K562 (cell line): ENCODE measurements around the gene PPP4R3A. TPM values are rescaled to one million over a fixed set of nuclear protein-coding genes. Genes with fewer than 3 reads are reported as not detected.
A peak's percentile ranks its signal among the peaks of the same experiment; 100 is the strongest.

Source experiments
- ATAC-seq: fragments of 200-7000 bp; cut with Tn5 transposase; 3 replicates; pipeline ENCODE4 v1.9.1; 2020; ENCODE audit warnings: moderate library complexity
- BruUV-seq: library from RNA; stranded (reverse); fragments of 400-500 nt; replicated peaks from 2 replicates; lab custom pipeline; 2021; lab: Mats Ljungman, UMichigan
- CTCF ChIA-PET: fragments of 300-600 bp; formaldehyde crosslinking; extraction: SDS; loops from one replicate; lab custom pipeline; 2021; ENCODE audit warnings: low intra/inter-chr PET ratio; lab: Yijun Ruan, JAX
- POLR2A ChIA-PET: fragments of 300-600, 350-650 bp; sonication (Branson Sonifier 250); formaldehyde crosslinking; extraction: SDS; loops from one replicate; lab custom pipeline; 2021; ENCODE audit warnings: antibody characterized with exemption, inconsistent platforms; lab: Yijun Ruan, JAX
- DNase-seq, 4 experiments: peaks; one replicate each; pipeline versions ENCODE4 v3.0.0 to v3.0.0-alpha.2; 2011 to 2018; ENCODE audit warnings: low spot score in 3 of 4, mixed read lengths in 3 of 4; ENCODE audit errors: extremely low read depth in 1 of 4
- FAIRE-seq: peaks from 2 replicates; lab custom pipeline; 2011; peaks lifted over from hg19 to GRCh38; lab: Jason Lieb, UNC
- H2AFZ ChIP-seq: 2 replicates; pipeline ENCODE4 v1.6.0; 2011; ENCODE audit warnings: low read depth, low read length, control low read depth, inconsistent platforms
- H3K27ac ChIP-seq: fragments of 200-600 bp; 3 replicates; pipeline ENCODE4 v1.8.0; 2011; ENCODE audit warnings: low read depth, mild to moderate bottlenecking, control low read depth, inconsistent platforms, low read length, moderate library complexity, mixed read lengths; ENCODE audit errors: extremely low read depth
- H3K27me3 ChIP-seq, 2 experiments: fragments of 300-600 bp in 1 of 2; 2 replicates in 1 of 2; 3 replicates in 1 of 2; pipeline versions ENCODE4 v1.6.0 to v1.8.0; 2011; ENCODE audit warnings: inconsistent platforms in 2 of 2, low read length in 2 of 2, mild to moderate bottlenecking in 1 of 2, mixed read lengths in 1 of 2, moderate library complexity in 1 of 2; ENCODE audit not compliant: control insufficient read depth in 2 of 2, insufficient read depth in 2 of 2
- H3K36me3 ChIP-seq: fragments of 300-600 bp; 3 replicates; pipeline ENCODE4 v1.8.0; 2011; ENCODE audit warnings: mild to moderate bottlenecking, low read length, inconsistent platforms; ENCODE audit not compliant: control insufficient read depth, insufficient read depth
- H3K4me1 ChIP-seq, 2 experiments: fragments of 200-600 bp in 1 of 2; replicated peaks in 1 of 2; 2 replicates in 1 of 2; 3 replicates in 1 of 2; pipeline versions ENCODE4 v1.5.1 to v1.8.0; 2011; ENCODE audit warnings: inconsistent platforms in 2 of 2, low read length in 2 of 2, mild to moderate bottlenecking in 1 of 2, mixed read lengths in 1 of 2, moderate library complexity in 1 of 2; ENCODE audit not compliant: control insufficient read depth in 2 of 2, insufficient read depth in 2 of 2
- H3K4me2 ChIP-seq: 2 replicates; pipeline ENCODE4 v1.6.1; 2011; ENCODE audit warnings: low read length, control low read depth, inconsistent platforms, mixed read lengths; ENCODE audit not compliant: insufficient read depth
- H3K4me3 ChIP-seq: fragments of 200-600 bp; sonication (generic), shearing (Covaris generic); 2 replicates; pipeline ENCODE4 v1.5.1; 2016; ENCODE audit warnings: control low read depth, inconsistent platforms
- H3K79me2 ChIP-seq: fragments of 200-600 bp; 3 replicates; pipeline ENCODE4 v1.8.0; 2011; ENCODE audit warnings: low read length, inconsistent platforms; ENCODE audit not compliant: control insufficient read depth, insufficient read depth
- H3K9ac ChIP-seq, 2 experiments: 2 replicates each; pipeline versions ENCODE4 v1.6.0 to v1.6.1; 2011; ENCODE audit warnings: low read depth in 2 of 2, low read length in 2 of 2, control low read depth in 1 of 2, inconsistent platforms in 1 of 2, mild to moderate bottlenecking in 1 of 2, mixed read lengths in 1 of 2; ENCODE audit not compliant: insufficient read depth in 1 of 2
- H3K9me1 ChIP-seq: one replicate; pipeline ENCODE4 v1.6.0; 2011; ENCODE audit warnings: inconsistent platforms, mild to moderate bottlenecking, low read length, moderate library complexity; ENCODE audit not compliant: control insufficient read depth, insufficient read depth
- H3K9me3 ChIP-seq: replicated peaks from 2 replicates; pipeline ENCODE4 v1.5.1; 2011; ENCODE audit warnings: low read depth, low read length, inconsistent platforms; ENCODE audit not compliant: control insufficient read depth, insufficient read depth
- H4K20me1 ChIP-seq: replicated peaks from 2 replicates; pipeline ENCODE4 v1.6.1; 2011; ENCODE audit warnings: low read length, inconsistent platforms, mixed read lengths; ENCODE audit not compliant: control insufficient read depth, insufficient read depth
- FOS ChIP-seq: IDR thresholded peaks from 3 replicates; pipeline ENCODE4 v1.6.1; 2011; ENCODE audit not compliant: insufficient read length; ENCODE audit errors: extremely low read depth
- JUNB ChIP-seq: fragments of 450-650 bp; formaldehyde crosslinking; conservative IDR thresholded peaks from 2 replicates; pipeline ENCODE4 v1.4.0; 2020; ENCODE audit warnings: mild to moderate bottlenecking
- MEIS2 ChIP-seq: fragments of 450-650 bp; IDR thresholded peaks from 2 replicates; pipeline ENCODE4 v1.6.1; 2014; ENCODE audit warnings: mild to moderate bottlenecking; ENCODE audit not compliant: partially characterized antibody
- ZNF121 ChIP-seq: sonication (generic); formaldehyde crosslinking; conservative IDR thresholded peaks from 2 replicates; pipeline ENCODE4 v1.8.0; 2022; ENCODE audit warnings: missing genetic modification reagents
- ZNF431 ChIP-seq: sonication (generic); formaldehyde crosslinking; IDR thresholded peaks from 2 replicates; pipeline ENCODE4 v1.8.0; 2022; ENCODE audit warnings: mild to moderate bottlenecking, missing genetic modification reagents
- WGBS: fragments of 100-300 bp; shearing (Covaris generic); methylation state at CpG from one replicate; pipeline ENCODE4 v1.1.6; 2016; ENCODE audit warnings: low coverage, mixed read lengths; ENCODE audit not compliant: insufficient coverage; ENCODE audit errors: missing lambda C conversion rate; 5-methylcytosine and 5-hydroxymethylcytosine counted together
- in situ Hi-C: fragments of 300-500 bp; cut with MboI; formaldehyde crosslinking; loops from 4 replicates; pipeline ENCODE4 v1.15.0; 2018; ENCODE audit warnings: inconsistent platforms, mixed read lengths
- intact Hi-C: fragments of 100-400 bp; cut with micrococcal nuclease; formaldehyde crosslinking; loops from 2 replicates; pipeline ENCODE4 v1.14.2; 2022
- polyA plus RNA-seq, 8 experiments: library from polyadenylated mRNA; depleted of rRNA in 4 of 8; stranded (reverse) in 5 of 8; unstranded in 3 of 8; fragments of >200 nt; fragmentation: Nextera tagmentation in 2 of 8; fragmentation: Illumina TruSeq in 1 of 8; extraction: Ambion mirVana in 2 of 8; extraction: Trizol in 1 of 8; gene quantifications; 2 replicates each; pipeline versions ENCODE4 v1.2.1 to v1.2.3, GENCODE V29; 2011 to 2014; ENCODE audit warnings: inconsistent platforms in 1 of 8, missing spikeins in 1 of 8
- total RNA-seq, 7 experiments: library from RNA; depleted of rRNA in 6 of 7; stranded (reverse); fragments of >200 nt in 6 of 7; fragmentation: Illumina TruSeq in 2 of 7; extraction: Trizol in 2 of 7; gene quantifications; 2 replicates each; pipeline versions ENCODE4 v1.2.1 to v1.2.3, GENCODE V29; 2011 to 2021; ENCODE audit warnings: low replicate concordance in 1 of 7
- TF ChIP-seq, protein P1 (sequence below): fragments of 200-400 bp; formaldehyde crosslinking; IDR thresholded peaks from 2 replicates; pipeline ENCODE4 v1.6.1; 2017; ENCODE audit warnings: mild to moderate bottlenecking, low read depth, low read length, moderate library complexity
- TF ChIP-seq, protein P2 (sequence below): fragments of 250-450 bp; sonication (Bioruptor Pico); IDR thresholded peaks from 2 replicates; pipeline ENCODE4 v1.8.0; 2022; ENCODE audit warnings: moderate library complexity, mild to moderate bottlenecking, inconsistent platforms

PPP4R3A gene
- total and polyA plus RNA-seq, 9 of the 15 experiments (the other 6 are each of a cell fraction or from before 2014, with no cell fraction given): 9.5 to 54.9 (median 44.9) TPM

DNA sequence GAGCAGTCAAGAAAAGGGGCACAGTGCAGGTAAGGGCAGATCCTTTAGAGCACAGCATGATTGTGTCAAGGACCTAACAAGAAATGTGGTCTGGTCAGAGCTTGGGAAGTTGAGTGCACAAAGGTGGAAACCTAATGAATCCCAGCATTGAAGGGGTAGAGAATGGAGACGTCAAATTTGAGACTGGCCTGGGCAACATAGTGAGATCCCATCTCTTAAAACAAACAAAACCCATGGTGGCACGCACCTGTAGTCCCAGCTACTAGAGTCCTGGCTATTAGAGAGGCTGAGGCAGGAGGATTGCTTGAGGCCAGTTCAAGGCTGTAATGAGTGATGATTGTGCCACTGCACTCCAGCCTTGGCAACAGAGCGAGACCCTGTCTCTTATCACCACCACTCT, 55.5 kb downstream of the PPP4R3A start:
- no TSS peak for BruUV-seq
- WGBS: 87% methylated on average over 3 of the region's 3 CpGs
- no peak for ATAC-seq

DNA sequence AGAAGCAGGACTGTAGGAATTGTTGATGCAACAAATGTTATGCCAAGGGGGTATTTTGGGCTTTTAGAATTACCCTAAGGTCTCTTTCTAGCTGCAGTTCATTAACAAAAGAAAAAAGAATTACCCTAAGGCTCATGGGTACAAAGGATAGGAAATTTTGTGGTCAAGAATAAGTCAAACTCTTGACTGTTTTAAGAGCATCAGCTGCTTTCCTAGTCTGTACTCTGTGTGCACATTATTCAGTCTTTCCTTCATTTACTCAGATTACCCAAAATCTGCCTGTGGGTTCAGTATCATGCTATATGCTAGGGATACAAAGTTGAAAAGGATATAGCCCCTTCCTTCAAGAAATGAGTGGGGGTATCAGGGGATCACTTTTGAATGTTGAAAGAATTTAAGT, 56.0 kb downstream of the PPP4R3A start:
- no peaks in the 10 kb centered on the region; the same call in 2 of the 3 replicates for H3K79me2 ChIP-seq
- no peak; the same call in 2 of the 3 replicates for ATAC-seq
- POLR2A ChIA-PET: no interaction called here

More for the DNA sequence above, 55.5 kb downstream of the PPP4R3A start:
- ChIA-PET CTCF (no interaction called here), POLR2A (no interaction called here)
- H4K20me1 ChIP-seq: no peaks in the 10 kb centered on the region
- no peak overlapping the region for H3K4me3 ChIP-seq
- no peaks in the 10 kb centered on the region for H3K27me3 ChIP-seq
- no peaks in the 10 kb centered on the region; a peak in 1 of 5 replicates for H3K4me1 ChIP-seq
- in situ Hi-C loops (no loop called here), intact Hi-C loops (no loop called here)
- no peaks in the 10 kb centered on the region for H3K9me1 ChIP-seq
- H3K9ac ChIP-seq: no peak overlapping the region
- TF ChIP-seq ZNF121 (CRISPR knock-in tag) (peak; percentile 75), MEIS2 (no peak)
- H3K79me2 ChIP-seq: no peaks in the 10 kb centered on the region; the same call in 2 of the 3 replicates
- H3K4me2 ChIP-seq: no peak overlapping the region
- no peaks in the 10 kb centered on the region for H3K9me3 ChIP-seq
- peaks cover 59% of the 10 kb centered on the region for H3K36me3 ChIP-seq
- FAIRE-seq (no peak), DNase-seq (no peak)
- H2AFZ ChIP-seq: no peak overlapping the region
- no peak overlapping the region for H3K27ac ChIP-seq

More for the DNA sequence above, 56.0 kb downstream of the PPP4R3A start:
- no peak overlapping the region for H2AFZ ChIP-seq
- H3K4me3 ChIP-seq: no peak overlapping the region
- H3K27ac ChIP-seq: no peak overlapping the region
- H3K4me2 ChIP-seq: no peak overlapping the region
- H3K9me1 ChIP-seq: no peaks in the 10 kb centered on the region
- no peak overlapping the region for H3K9ac ChIP-seq
- in situ Hi-C loops: no loop called here
- FAIRE-seq (no peak), DNase-seq (no peak)
- no peaks in the 10 kb centered on the region for H3K9me3 ChIP-seq
- BruUV-seq: no TSS peak
- TF ChIP-seq JUNB (CRISPR knock-in tag) (no peak), ZNF431 (CRISPR knock-in tag) (no peak), FOS (no peak)
- TF ChIP-seq, protein P1, sequence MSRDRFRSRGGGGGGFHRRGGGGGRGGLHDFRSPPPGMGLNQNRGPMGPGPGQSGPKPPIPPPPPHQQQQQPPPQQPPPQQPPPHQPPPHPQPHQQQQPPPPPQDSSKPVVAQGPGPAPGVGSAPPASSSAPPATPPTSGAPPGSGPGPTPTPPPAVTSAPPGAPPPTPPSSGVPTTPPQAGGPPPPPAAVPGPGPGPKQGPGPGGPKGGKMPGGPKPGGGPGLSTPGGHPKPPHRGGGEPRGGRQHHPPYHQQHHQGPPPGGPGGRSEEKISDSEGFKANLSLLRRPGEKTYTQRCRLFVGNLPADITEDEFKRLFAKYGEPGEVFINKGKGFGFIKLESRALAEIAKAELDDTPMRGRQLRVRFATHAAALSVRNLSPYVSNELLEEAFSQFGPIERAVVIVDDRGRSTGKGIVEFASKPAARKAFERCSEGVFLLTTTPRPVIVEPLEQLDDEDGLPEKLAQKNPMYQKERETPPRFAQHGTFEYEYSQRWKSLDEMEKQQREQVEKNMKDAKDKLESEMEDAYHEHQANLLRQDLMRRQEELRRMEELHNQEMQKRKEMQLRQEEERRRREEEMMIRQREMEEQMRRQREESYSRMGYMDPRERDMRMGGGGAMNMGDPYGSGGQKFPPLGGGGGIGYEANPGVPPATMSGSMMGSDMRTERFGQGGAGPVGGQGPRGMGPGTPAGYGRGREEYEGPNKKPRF: no peak
- TF ChIP-seq, protein P2, sequence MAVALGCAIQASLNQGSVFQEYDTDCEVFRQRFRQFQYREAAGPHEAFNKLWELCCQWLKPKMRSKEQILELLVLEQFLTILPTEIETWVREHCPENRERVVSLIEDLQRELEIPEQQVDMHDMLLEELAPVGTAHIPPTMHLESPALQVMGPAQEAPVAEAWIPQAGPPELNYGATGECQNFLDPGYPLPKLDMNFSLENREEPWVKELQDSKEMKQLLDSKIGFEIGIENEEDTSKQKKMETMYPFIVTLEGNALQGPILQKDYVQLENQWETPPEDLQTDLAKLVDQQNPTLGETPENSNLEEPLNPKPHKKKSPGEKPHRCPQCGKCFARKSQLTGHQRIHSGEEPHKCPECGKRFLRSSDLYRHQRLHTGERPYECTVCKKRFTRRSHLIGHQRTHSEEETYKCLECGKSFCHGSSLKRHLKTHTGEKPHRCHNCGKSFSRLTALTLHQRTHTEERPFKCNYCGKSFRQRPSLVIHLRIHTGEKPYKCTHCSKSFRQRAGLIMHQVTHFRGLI: no peak
- no peaks in the 10 kb centered on the region for H3K27me3 ChIP-seq
- H4K20me1 ChIP-seq: no peaks in the 10 kb centered on the region
- intact Hi-C loops: no loop called here
- H3K36me3 ChIP-seq: peaks cover 55% of the 10 kb centered on the region
- no peaks in the 10 kb centered on the region; a peak in 1 of 5 replicates for H3K4me1 ChIP-seq
- CTCF ChIA-PET: no interaction called here
